Liver (tissue), 9 donors: ENCODE results near the gene WDR3. TPM values are rescaled to one million over a fixed set of nuclear protein-coding genes. Genes with fewer than 3 reads are reported as not detected.
"Not testable (repeated sequence)": the region's sequence is repeated elsewhere in the genome, so short reads cannot be mapped to it uniquely, and the experiment has no call there.

Source experiments
- DNase-seq: peaks from one replicate; pipeline ENCODE4 v3.0.0-alpha.2; 2017; ENCODE audit warnings: low spot score
- H3K27ac ChIP-seq, 2 donors: one replicate each; pipeline ENCODE4 v1.7.0; 2013; ENCODE audit warnings: inconsistent platforms in 2 of 2, low read length in 2 of 2, control low read depth in 1 of 2, low read depth in 1 of 2, mild to moderate bottlenecking in 1 of 2
- H3K27me3 ChIP-seq, 4 donors: one replicate each; pipeline versions ENCODE4 v1.6.1 to v1.7.0; 2013; ENCODE audit warnings: low read length in 3 of 4, inconsistent platforms in 1 of 4, mild to moderate bottlenecking in 1 of 4, moderate library complexity in 1 of 4; ENCODE audit not compliant: control insufficient read depth in 4 of 4, insufficient read depth in 4 of 4
- H3K36me3 ChIP-seq, 4 donors: one replicate each; pipeline versions ENCODE4 v1.6.1 to v1.7.0; 2013; ENCODE audit warnings: low read length in 3 of 4, mild to moderate bottlenecking in 3 of 4, low read depth in 1 of 4, moderate library complexity in 1 of 4; ENCODE audit not compliant: control insufficient read depth in 4 of 4, insufficient read depth in 3 of 4
- H3K4me1 ChIP-seq, 4 donors: one replicate each; pipeline versions ENCODE4 v1.6.1 to v1.7.0; 2013; ENCODE audit warnings: low read length in 3 of 4, mild to moderate bottlenecking in 3 of 4, moderate library complexity in 1 of 4; ENCODE audit not compliant: control insufficient read depth in 4 of 4, insufficient read depth in 4 of 4
- H3K4me3 ChIP-seq, 3 donors: one replicate each; pipeline versions ENCODE4 v1.6.1 to v1.7.0; 2013; ENCODE audit warnings: low read length in 3 of 3, control low read depth in 1 of 3, low read depth in 1 of 3, mild to moderate bottlenecking in 1 of 3
- H3K9ac ChIP-seq, 2 donors: one replicate each; pipeline ENCODE4 v1.7.0; 2013; ENCODE audit warnings: low read length in 2 of 2, mild to moderate bottlenecking in 2 of 2, moderate library complexity in 2 of 2, control low read depth in 1 of 2, low read depth in 1 of 2
- H3K9me3 ChIP-seq, 4 donors: one replicate each; pipeline versions ENCODE4 v1.6.1 to v1.7.0; 2013; ENCODE audit warnings: low read length in 3 of 4; ENCODE audit not compliant: control insufficient read depth in 4 of 4
- EGR1 ChIP-seq, 2 donors: IDR thresholded peaks; 2 replicates each; pipeline ENCODE4 v1.6.1; 2016 to 2018; ENCODE audit warnings: antibody characterized with exemption in 2 of 2, low read depth in 2 of 2
- FOXA1 ChIP-seq: IDR thresholded peaks from 2 replicates; pipeline ENCODE4 v1.6.1; 2016; ENCODE audit warnings: antibody characterized with exemption
- FOXA2 ChIP-seq: IDR thresholded peaks from 2 replicates; pipeline ENCODE4 v1.6.1; 2016; ENCODE audit warnings: antibody characterized with exemption
- GABPA ChIP-seq, 2 donors: IDR thresholded peaks in 1 of 2; conservative IDR thresholded peaks in 1 of 2; 2 replicates each; pipeline ENCODE4 v1.6.1; 2016; ENCODE audit warnings: antibody characterized with exemption in 2 of 2, mild to moderate bottlenecking in 1 of 2, moderate library complexity in 1 of 2
- HNF4A ChIP-seq, 2 donors: conservative IDR thresholded peaks; 2 replicates each; pipeline ENCODE4 v1.6.1; 2016; ENCODE audit warnings: antibody characterized with exemption in 2 of 2, mild to moderate bottlenecking in 2 of 2
- HNF4G ChIP-seq: IDR thresholded peaks from 2 replicates; pipeline ENCODE4 v1.6.1; 2016; ENCODE audit warnings: antibody characterized with exemption
- JUND ChIP-seq, 2 donors: IDR thresholded peaks; 2 replicates each; pipeline ENCODE4 v1.6.1; 2016; ENCODE audit warnings: antibody characterized with exemption in 2 of 2
- NR2F2 ChIP-seq: IDR thresholded peaks from 2 replicates; pipeline ENCODE4 v1.6.1; 2016; ENCODE audit warnings: antibody characterized with exemption
- RAD21 ChIP-seq, 2 donors: IDR thresholded peaks; 2 replicates each; pipeline ENCODE4 v1.6.1; 2016; ENCODE audit warnings: antibody characterized with exemption in 2 of 2, mild to moderate bottlenecking in 2 of 2
- RXRA ChIP-seq, 2 donors: IDR thresholded peaks; 2 replicates each; pipeline ENCODE4 v1.6.1; 2017 to 2018; ENCODE audit warnings: antibody characterized with exemption in 2 of 2, mild to moderate bottlenecking in 1 of 2
- SP1 ChIP-seq: IDR thresholded peaks from 2 replicates; pipeline ENCODE4 v1.6.1; 2018; ENCODE audit warnings: antibody characterized with exemption, mild to moderate bottlenecking
- TAF1 ChIP-seq: conservative IDR thresholded peaks from 2 replicates; pipeline ENCODE4 v1.6.1; 2016; ENCODE audit warnings: antibody characterized with exemption, mild to moderate bottlenecking
- YY1 ChIP-seq: IDR thresholded peaks from 2 replicates; pipeline ENCODE4 v1.6.1; 2016; ENCODE audit warnings: antibody characterized with exemption, mild to moderate bottlenecking
- WGBS: extraction: QIAGEN DNeasy Blood & Tissue Kit; methylation state at CpG from one replicate; pipeline ENCODE4 v1.1.7; 2013; 5-methylcytosine and 5-hydroxymethylcytosine counted together
- polyA plus RNA-seq, 2 donors: library from polyadenylated mRNA; stranded (reverse) in 1 of 2; unstranded in 1 of 2; fragments of 200-250 nt in 1 of 2; fragments of >200 nt in 1 of 2; fragmentation: Nextera tagmentation in 1 of 2; extraction: Ambion mirVana in 1 of 2; gene quantifications; one replicate each; pipeline versions ENCODE4 v1.2.1 to v1.2.3, GENCODE V29; 2013 to 2015
- total RNA-seq, 2 donors: library from RNA; depleted of rRNA; stranded (reverse); fragments of >200 nt; gene quantifications; one replicate each; pipeline ENCODE4 v1.2.3, GENCODE V29; 2014
- TF ChIP-seq, protein P1 (sequence below): IDR thresholded peaks from 2 replicates; pipeline ENCODE4 v1.6.1; 2016; ENCODE audit warnings: antibody characterized with exemption
- TF ChIP-seq, protein P2 (sequence below): IDR thresholded peaks from 2 replicates; pipeline ENCODE4 v1.6.1; 2016; ENCODE audit warnings: antibody characterized with exemption
- TF ChIP-seq, protein P3 (sequence below): IDR thresholded peaks from 2 replicates; pipeline ENCODE4 v1.6.1; 2016; ENCODE audit warnings: antibody characterized with exemption
- donor health status: healthy.
- donor health status: healthy.
- donor health status: healthy.
- donor health status: healthy.
- donor health status: healthy.

WDR3 gene
- total and polyA plus RNA-seq, 4 donors = 4.4 to 24.5 (median 11.5) TPM

DNA sequence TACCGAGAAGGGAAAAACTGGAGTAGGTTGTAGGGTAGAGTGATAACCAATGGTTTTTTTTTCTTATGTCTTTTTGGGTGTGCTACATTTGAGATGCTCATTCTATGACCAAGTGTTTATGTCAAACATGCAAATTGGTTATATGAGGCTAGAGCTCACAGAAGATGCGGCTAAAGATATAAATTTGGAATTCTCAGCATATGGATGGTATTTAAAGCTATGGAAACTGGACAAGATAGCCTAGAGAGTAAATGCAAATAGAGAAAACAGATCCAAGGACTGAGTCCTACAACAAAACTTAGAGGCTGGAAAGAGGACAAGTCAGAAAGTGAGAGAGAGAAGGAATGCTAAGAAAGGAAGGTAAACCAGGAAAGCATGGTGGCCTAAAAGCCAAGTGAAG, 7.5 kb upstream of the WDR3 start:
- H3K4me1 ChIP-seq = no peaks in the 10 kb centered on the region
- no peaks in the 10 kb centered on the region for H3K27me3 ChIP-seq
- no peak overlapping the region for H3K27ac ChIP-seq
- no peaks in the 10 kb centered on the region for H3K9me3 ChIP-seq
- no peak for TF ChIP-seq HNF4A (conservative IDR thresholded peaks at IDR 0.05)
- no peak for TF ChIP-seq RAD21 (IDR thresholded peaks at IDR 0.05)
- TF ChIP-seq, protein P1, sequence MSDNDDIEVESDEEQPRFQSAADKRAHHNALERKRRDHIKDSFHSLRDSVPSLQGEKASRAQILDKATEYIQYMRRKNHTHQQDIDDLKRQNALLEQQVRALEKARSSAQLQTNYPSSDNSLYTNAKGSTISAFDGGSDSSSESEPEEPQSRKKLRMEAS = no peak
- TF ChIP-seq SP1 = no peak
- TF ChIP-seq FOXA1 = no peak
- TF ChIP-seq, protein P2, sequence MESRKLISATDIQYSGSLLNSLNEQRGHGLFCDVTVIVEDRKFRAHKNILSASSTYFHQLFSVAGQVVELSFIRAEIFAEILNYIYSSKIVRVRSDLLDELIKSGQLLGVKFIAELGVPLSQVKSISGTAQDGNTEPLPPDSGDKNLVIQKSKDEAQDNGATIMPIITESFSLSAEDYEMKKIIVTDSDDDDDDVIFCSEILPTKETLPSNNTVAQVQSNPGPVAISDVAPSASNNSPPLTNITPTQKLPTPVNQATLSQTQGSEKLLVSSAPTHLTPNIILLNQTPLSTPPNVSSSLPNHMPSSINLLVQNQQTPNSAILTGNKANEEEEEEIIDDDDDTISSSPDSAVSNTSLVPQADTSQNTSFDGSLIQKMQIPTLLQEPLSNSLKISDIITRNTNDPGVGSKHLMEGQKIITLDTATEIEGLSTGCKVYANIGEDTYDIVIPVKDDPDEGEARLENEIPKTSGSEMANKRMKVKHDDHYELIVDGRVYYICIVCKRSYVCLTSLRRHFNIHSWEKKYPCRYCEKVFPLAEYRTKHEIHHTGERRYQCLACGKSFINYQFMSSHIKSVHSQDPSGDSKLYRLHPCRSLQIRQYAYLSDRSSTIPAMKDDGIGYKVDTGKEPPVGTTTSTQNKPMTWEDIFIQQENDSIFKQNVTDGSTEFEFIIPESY = no peak
- TF ChIP-seq GABPA (IDR thresholded peaks at IDR 0.05 in 1 of 2, conservative IDR thresholded peaks at IDR 0.05 in 1 of 2) = no peak
- no peak overlapping the region for H3K9ac ChIP-seq
- 97% methylated on average over 2 of the region's 2 CpGs for WGBS
- H3K36me3 ChIP-seq = peaks cover 0 to 15% (median 13%) of the 10 kb centered on the region in 4 donors
- no peak overlapping the region for H3K4me3 ChIP-seq
- DNase-seq = no peak

DNA sequence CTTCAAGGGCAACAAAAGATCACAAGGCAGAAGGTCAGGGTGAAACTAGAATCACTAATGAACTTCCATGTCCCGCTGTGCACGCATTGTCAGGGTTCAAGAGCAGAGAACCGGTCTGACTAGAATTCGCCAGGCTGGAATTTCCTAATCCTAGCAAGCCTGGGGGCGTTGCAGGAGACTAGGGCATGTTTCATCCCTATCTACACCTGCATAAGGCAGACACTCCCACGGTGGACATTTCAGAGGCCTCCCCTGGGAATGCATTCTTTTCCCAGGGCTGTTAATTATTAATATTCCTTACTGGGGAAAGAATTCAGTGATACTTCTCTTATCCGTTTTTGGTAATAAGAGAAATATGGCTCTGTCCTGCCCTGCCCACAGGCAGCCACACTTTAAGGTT, 6.8 kb upstream of the WDR3 start:
- not testable (repeated sequence) for H3K9ac ChIP-seq, H3K27ac ChIP-seq, DNase-seq, H3K27me3 ChIP-seq, H3K9me3 ChIP-seq, H3K4me1 ChIP-seq, H3K4me3 ChIP-seq
- H3K36me3 ChIP-seq = peaks cover 0 to 12% (median 8%) of the 10 kb centered on the region in 4 donors
- WGBS = 95% methylated on average over 7 of the region's 7 CpGs

DNA sequence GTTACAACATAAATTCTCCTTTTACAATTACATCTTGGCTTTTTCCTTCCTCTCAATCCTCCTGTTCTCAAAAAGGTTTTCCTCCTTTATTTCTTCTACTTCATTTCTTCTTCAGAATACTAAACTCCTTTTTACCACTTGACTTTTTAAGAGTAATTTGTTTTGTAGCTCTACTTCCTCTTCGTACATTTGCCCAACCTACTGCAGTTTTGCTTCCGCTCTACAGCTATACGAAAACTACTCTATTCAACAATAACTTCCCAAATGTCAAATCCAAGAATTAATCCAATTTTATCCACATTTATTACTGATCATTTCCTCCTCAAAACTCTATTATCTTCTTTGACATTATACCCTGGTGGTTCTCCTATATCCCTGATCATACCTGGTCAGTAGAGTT, 3.6 kb upstream of the WDR3 start:
- no peak overlapping the region for H3K4me3 ChIP-seq
- H3K27me3 ChIP-seq = no peaks in the 10 kb centered on the region
- H3K27ac ChIP-seq = no peak overlapping the region
- no peak overlapping the region for H3K9ac ChIP-seq
- no peaks in the 10 kb centered on the region for H3K36me3 ChIP-seq
- no peak for DNase-seq
- no peaks in the 10 kb centered on the region for H3K9me3 ChIP-seq
- no peak for TF ChIP-seq RXRA (IDR thresholded peaks at IDR 0.05)
- no peak for TF ChIP-seq JUND (IDR thresholded peaks at IDR 0.05)
- TF ChIP-seq NR2F2 = no peak
- TF ChIP-seq HNF4G = no peak
- peaks cover under 1 to 21% (median 14%) of the 10 kb centered on the region in 4 donors for H3K4me1 ChIP-seq
- 87% methylated on average over 3 of the region's 3 CpGs for WGBS

DNA sequence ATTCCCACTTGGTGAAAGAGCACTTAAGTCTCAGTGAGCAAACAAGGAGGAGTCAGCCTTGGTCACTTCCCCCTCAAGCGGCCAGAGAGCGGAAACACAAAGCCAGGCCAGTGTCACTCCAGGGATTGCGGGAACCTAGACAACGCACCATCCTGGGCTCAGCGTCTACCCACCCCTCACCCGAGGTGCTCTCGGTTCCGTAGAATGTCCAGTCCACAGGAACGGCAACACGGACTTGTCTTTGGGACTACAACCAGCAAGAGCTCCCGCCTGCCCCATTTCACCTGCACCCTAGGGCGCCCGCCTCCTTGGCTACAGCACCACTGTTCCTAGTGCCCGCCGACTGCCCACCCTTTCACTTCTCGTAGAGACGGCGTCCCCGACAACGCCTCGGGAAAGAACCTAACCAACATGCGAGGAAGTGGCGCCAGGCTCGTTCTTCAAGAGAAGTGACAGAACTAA, 627 bp upstream of the WDR3 start:
- TF ChIP-seq TAF1 = no peak
- peak; percentile 3 for TF ChIP-seq FOXA2
- TF ChIP-seq EGR1 (IDR thresholded peaks at IDR 0.05; ENCODE audit: low read depth in 2 of 2) = peak in 1 of 2 donors; percentile 13
- no peak for TF ChIP-seq FOXA1
- peak in 1 of 2 donors; percentile 25 for TF ChIP-seq RAD21 (IDR thresholded peaks at IDR 0.05)
- TF ChIP-seq, protein P3, sequence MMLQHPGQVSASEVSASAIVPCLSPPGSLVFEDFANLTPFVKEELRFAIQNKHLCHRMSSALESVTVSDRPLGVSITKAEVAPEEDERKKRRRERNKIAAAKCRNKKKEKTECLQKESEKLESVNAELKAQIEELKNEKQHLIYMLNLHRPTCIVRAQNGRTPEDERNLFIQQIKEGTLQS = no peak
- peak; percentile 5 for TF ChIP-seq YY1
- H3K4me1 ChIP-seq = peaks cover 3 to 40% (median 28%) of the 10 kb centered on the region in 4 donors
- under 1% methylated on average over 24 of the region's 24 CpGs for WGBS
- no peaks in the 10 kb centered on the region for H3K36me3 ChIP-seq
- peak overlapping the region; percentile 3 to 24 for H3K9ac ChIP-seq
- peak overlapping the region; percentile 89 to 97 (median 96) for H3K4me3 ChIP-seq
- peak overlapping the region; percentile 35 to 67 for H3K27ac ChIP-seq
- H3K9me3 ChIP-seq = no peaks in the 10 kb centered on the region
- H3K27me3 ChIP-seq = no peaks in the 10 kb centered on the region
- no peak for DNase-seq
